Measurements from ENCODE around the gene SERPINE1.

The SERPINE1 gene

GRCh38 chr7:101115215-101115614 lies 11.7 kb upstream of the SERPINE1 start:
- Histone ChIP-seq H3K4me2 (ENCODE audit: low read depth, low read length, poor library complexity, severe bottlenecking) (no peak overlapping the region), H3K9me3 (ENCODE audit: insufficient read depth, low read length) (no peaks in the 10 kb centered on the region), H3K27ac (ENCODE audit: low read depth, low read length) (no peak overlapping the region), H3K9ac (ENCODE audit: low read length) (no peak overlapping the region), H3K27me3 (ENCODE audit: low read length) (no peaks in the 10 kb centered on the region), H3K36me3 (ENCODE audit: low read length) (no peaks in the 10 kb centered on the region), H3K4me3 (ENCODE audit: insufficient read depth, low read length, poor library complexity, severe bottlenecking) (no peak overlapping the region), H3F3A (ENCODE audit: insufficient read depth) (no peaks in the 10 kb centered on the region), H4K20me1 (ENCODE audit: low read depth, low read length) (no peaks in the 10 kb centered on the region), H3K79me2 (ENCODE audit: insufficient read depth, low read length) (no peaks in the 10 kb centered on the region), H3K9me2 (replicated peaks; ENCODE audit: insufficient read depth, low read length) (no peaks in the 10 kb centered on the region), H2AFZ (ENCODE audit: low read depth, low read length, severe bottlenecking) (no peak overlapping the region)
- TF ChIP-seq CTCF (IDR thresholded peaks at IDR 0.05; ENCODE audit: insufficient read depth, low read length, poor library complexity, severe bottlenecking) (no peak), EZH2phosphoT487 (conservative IDR thresholded peaks at IDR 0.05; ENCODE audit: low read length) (no peak)

- Histone ChIP-seq H3K9ac (ENCODE audit: low read length) (no peak overlapping the region), H3K27ac (ENCODE audit: low read depth, low read length) (no peak overlapping the region), H4K20me1 (ENCODE audit: low read depth, low read length) (no peaks in the 10 kb centered on the region), H3K9me3 (ENCODE audit: insufficient read depth, low read length) (no peaks in the 10 kb centered on the region), H2AFZ (ENCODE audit: low read depth, low read length, severe bottlenecking) (no peak overlapping the region), H3K4me3 (ENCODE audit: insufficient read depth, low read length, poor library complexity, severe bottlenecking) (no peak overlapping the region), H3F3A (ENCODE audit: insufficient read depth) (no peaks in the 10 kb centered on the region), H3K27me3 (ENCODE audit: low read length) (no peaks in the 10 kb centered on the region), H3K36me3 (ENCODE audit: low read length) (no peaks in the 10 kb centered on the region), H3K4me2 (ENCODE audit: low read depth, low read length, poor library complexity, severe bottlenecking) (no peak overlapping the region), H3K9me2 (replicated peaks; ENCODE audit: insufficient read depth, low read length) (no peaks in the 10 kb centered on the region), H3K79me2 (ENCODE audit: insufficient read depth, low read length) (no peaks in the 10 kb centered on the region)
- no peak for TF ChIP-seq CTCF (IDR thresholded peaks at IDR 0.05; ENCODE audit: insufficient read depth, low read length, poor library complexity, severe bottlenecking)
- no peak for TF ChIP-seq EZH2phosphoT487 (conservative IDR thresholded peaks at IDR 0.05; ENCODE audit: low read length)
Observed at GRCh38 chr7:101116898-101117297, 10.0 kb upstream of the SERPINE1 start.

GRCh38 chr7:101118856-101119255 lies 8.0 kb upstream of the SERPINE1 start:
- H3K79me2 ChIP-seq (ENCODE audit: insufficient read depth, low read length), result no peaks in the 10 kb centered on the region
- no peaks in the 10 kb centered on the region for H3F3A ChIP-seq (ENCODE audit: insufficient read depth)
- no peak overlapping the region for H3K27ac ChIP-seq (ENCODE audit: low read depth, low read length)
- no peaks in the 10 kb centered on the region for H3K9me3 ChIP-seq (ENCODE audit: insufficient read depth, low read length)
- no peak overlapping the region for H2AFZ ChIP-seq (ENCODE audit: low read depth, low read length, severe bottlenecking)
- no peak for TF ChIP-seq EZH2phosphoT487 (conservative IDR thresholded peaks at IDR 0.05; ENCODE audit: low read length)
- TF ChIP-seq CTCF (IDR thresholded peaks at IDR 0.05; ENCODE audit: insufficient read depth, low read length, poor library complexity, severe bottlenecking), result no peak
- H3K36me3 ChIP-seq (ENCODE audit: low read length), result no peaks in the 10 kb centered on the region
- H3K4me2 ChIP-seq (ENCODE audit: low read depth, low read length, poor library complexity, severe bottlenecking), result no peak overlapping the region
- H3K9ac ChIP-seq (ENCODE audit: low read length), result no peak overlapping the region
- no peaks in the 10 kb centered on the region for H3K27me3 ChIP-seq (ENCODE audit: low read length)
- H3K9me2 ChIP-seq (replicated peaks; ENCODE audit: insufficient read depth, low read length), result no peaks in the 10 kb centered on the region
- no peaks in the 10 kb centered on the region for H4K20me1 ChIP-seq (ENCODE audit: low read depth, low read length)
- no peak overlapping the region for H3K4me3 ChIP-seq (ENCODE audit: insufficient read depth, low read length, poor library complexity, severe bottlenecking)

Measured in SU-DHL-6 (cell line).